OCI-LY1 (cell line): Measurements from ENCODE around the gene CD207.

Source experiments
- H2AFZ ChIP-seq: fragments of 200-600 bp; sonication (generic), shearing (Covaris generic); 2 replicates; pipeline ENCODE4 v1.6.0; 2014; ENCODE audit warnings: antibody characterized with exemption, mild to moderate bottlenecking, low read length
- H3F3A ChIP-seq: fragments of 200-600 bp; sonication (generic), shearing (Covaris generic); 2 replicates; pipeline ENCODE4 v1.6.0; 2014; ENCODE audit warnings: mild to moderate bottlenecking, antibody characterized with exemption, low read length, moderate library complexity; ENCODE audit not compliant: insufficient read depth
- H3K27ac ChIP-seq: fragments of 200-600 bp; sonication (generic); 2 replicates; pipeline ENCODE4 v1.5.1; 2014; ENCODE audit warnings: low read length, mixed run types, mild to moderate bottlenecking, low read depth; ENCODE audit not compliant: poor library complexity, severe bottlenecking
- H3K27me3 ChIP-seq: fragments of 200-600 bp; sonication (generic); 2 replicates; pipeline ENCODE4 v1.6.0; 2014; ENCODE audit warnings: antibody characterized with exemption, mild to moderate bottlenecking, low read length, moderate library complexity; ENCODE audit not compliant: insufficient read depth
- H3K36me3 ChIP-seq: fragments of 200-600 bp; sonication (generic); 2 replicates; pipeline ENCODE4 v1.6.1; 2014; ENCODE audit warnings: mild to moderate bottlenecking, antibody characterized with exemption, low read length, moderate library complexity, mixed read lengths; ENCODE audit not compliant: insufficient read depth
- H3K4me1 ChIP-seq: fragments of 200-600 bp; sonication (generic); 2 replicates; pipeline ENCODE4 v1.5.1; 2014; ENCODE audit warnings: mild to moderate bottlenecking, low read length, moderate library complexity; ENCODE audit not compliant: insufficient read depth, severe bottlenecking
- H3K4me2 ChIP-seq: fragments of 200-600 bp; sonication (generic), shearing (Covaris generic); 2 replicates; pipeline ENCODE4 v1.6.1; 2014; ENCODE audit warnings: low read length
- H3K4me3 ChIP-seq: fragments of 200-600 bp; sonication (generic); 2 replicates; pipeline ENCODE4 v1.5.1; 2014; ENCODE audit warnings: low read length, low read depth, mild to moderate bottlenecking, mixed read lengths; ENCODE audit not compliant: poor library complexity, severe bottlenecking
- H3K79me2 ChIP-seq: fragments of 200-600 bp; shearing (Covaris generic); 2 replicates; pipeline ENCODE4 v1.6.1; 2016; ENCODE audit warnings: mixed run types, low read length, mixed read lengths; ENCODE audit not compliant: insufficient read depth
- H3K9ac ChIP-seq: fragments of 200-600 bp; sonication (generic), shearing (Covaris generic); 2 replicates; pipeline ENCODE4 v1.6.1; 2014; ENCODE audit warnings: mild to moderate bottlenecking, low read length, mixed read lengths
- H3K9me2 ChIP-seq: fragments of 200-600 bp; sonication (generic), shearing (Covaris generic); 2 replicates; pipeline ENCODE4 v1.6.1; 2014; ENCODE audit warnings: low read depth, mild to moderate bottlenecking, low read length, mixed read lengths
- H3K9me3 ChIP-seq: fragments of 200-600 bp; shearing (Covaris generic); 2 replicates; pipeline ENCODE4 v1.6.1; 2014; ENCODE audit warnings: low read length, mixed read lengths
- H4K20me1 ChIP-seq: fragments of 200-600 bp; sonication (generic), shearing (Covaris generic); 2 replicates; pipeline ENCODE4 v1.6.0; 2016; ENCODE audit warnings: mild to moderate bottlenecking, low read length; ENCODE audit not compliant: insufficient read depth
- EZH2 ChIP-seq: fragments of 200-600 bp; sonication (generic), shearing (Covaris generic); IDR thresholded peaks from 2 replicates; pipeline ENCODE4 v1.8.0; 2017; ENCODE audit warnings: borderline replicate concordance, mixed run types, mild to moderate bottlenecking, antibody characterized with exemption, low read length, moderate library complexity, mixed read lengths
- TF ChIP-seq, protein P1 (sequence below): fragments of 200-600 bp; sonication (generic), shearing (Covaris generic); IDR thresholded peaks from 2 replicates; pipeline ENCODE4 v1.5.1; 2017; ENCODE audit warnings: mild to moderate bottlenecking, antibody characterized with exemption, low read length, moderate library complexity, mixed read lengths

Gene CD207

DNA sequence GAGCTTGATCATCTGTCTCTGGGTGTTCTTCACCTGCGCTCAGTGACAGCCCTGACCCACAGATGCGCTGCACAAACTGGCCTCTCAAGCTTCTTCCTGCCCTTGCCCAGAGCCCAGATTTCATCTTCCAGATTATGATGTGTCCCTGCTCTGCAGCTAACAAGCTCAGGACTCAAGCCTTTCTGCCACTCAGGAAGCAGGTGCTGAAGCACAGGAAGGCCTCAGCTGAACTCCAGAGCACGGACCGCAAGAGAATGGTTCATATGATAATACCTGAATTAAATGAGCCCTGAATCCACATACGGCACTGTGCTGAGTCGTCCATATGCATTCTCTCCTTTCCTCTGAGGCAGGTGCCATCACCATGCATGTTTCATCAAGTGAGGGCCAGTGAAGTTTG lies 3.8 kb downstream of the CD207 start:
- TF ChIP-seq EZH2 = no peak
- TF ChIP-seq, protein P1, sequence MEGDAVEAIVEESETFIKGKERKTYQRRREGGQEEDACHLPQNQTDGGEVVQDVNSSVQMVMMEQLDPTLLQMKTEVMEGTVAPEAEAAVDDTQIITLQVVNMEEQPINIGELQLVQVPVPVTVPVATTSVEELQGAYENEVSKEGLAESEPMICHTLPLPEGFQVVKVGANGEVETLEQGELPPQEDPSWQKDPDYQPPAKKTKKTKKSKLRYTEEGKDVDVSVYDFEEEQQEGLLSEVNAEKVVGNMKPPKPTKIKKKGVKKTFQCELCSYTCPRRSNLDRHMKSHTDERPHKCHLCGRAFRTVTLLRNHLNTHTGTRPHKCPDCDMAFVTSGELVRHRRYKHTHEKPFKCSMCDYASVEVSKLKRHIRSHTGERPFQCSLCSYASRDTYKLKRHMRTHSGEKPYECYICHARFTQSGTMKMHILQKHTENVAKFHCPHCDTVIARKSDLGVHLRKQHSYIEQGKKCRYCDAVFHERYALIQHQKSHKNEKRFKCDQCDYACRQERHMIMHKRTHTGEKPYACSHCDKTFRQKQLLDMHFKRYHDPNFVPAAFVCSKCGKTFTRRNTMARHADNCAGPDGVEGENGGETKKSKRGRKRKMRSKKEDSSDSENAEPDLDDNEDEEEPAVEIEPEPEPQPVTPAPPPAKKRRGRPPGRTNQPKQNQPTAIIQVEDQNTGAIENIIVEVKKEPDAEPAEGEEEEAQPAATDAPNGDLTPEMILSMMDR = no peak
- Histone ChIP-seq H3F3A (no peaks in the 10 kb centered on the region), H3K36me3 (no peaks in the 10 kb centered on the region), H4K20me1 (no peaks in the 10 kb centered on the region), H3K27me3 (0 out of 2 replicates have a peak, but pooled peaks cover 3% of the 10 kb centered on the region), H3K4me3 (no peak overlapping the region), H3K9me2 (no peaks in the 10 kb centered on the region), H3K4me2 (no peak overlapping the region), H3K79me2 (no peaks in the 10 kb centered on the region), H3K9me3 (no peaks in the 10 kb centered on the region), H3K4me1 (no peaks in the 10 kb centered on the region), H3K27ac (no peak overlapping the region), H2AFZ (no peak overlapping the region), H3K9ac (no peak overlapping the region)

- no peak overlapping the region for H3K4me3 ChIP-seq
- H3K79me2 ChIP-seq = no peaks in the 10 kb centered on the region
- H3K27ac ChIP-seq = no peak overlapping the region
- no peaks in the 10 kb centered on the region for H3K9me2 ChIP-seq
- no peaks in the 10 kb centered on the region for H3F3A ChIP-seq
- H3K36me3 ChIP-seq = no peaks in the 10 kb centered on the region
- no peak for TF ChIP-seq EZH2
- TF ChIP-seq, protein P1 = no peak
- H3K4me2 ChIP-seq = no peak overlapping the region
- no peak overlapping the region for H2AFZ ChIP-seq
- H4K20me1 ChIP-seq = no peaks in the 10 kb centered on the region
- H3K4me1 ChIP-seq = no peaks in the 10 kb centered on the region
- no peak overlapping the region for H3K9ac ChIP-seq
- 0 out of 2 replicates have a peak, but pooled peaks cover 3% of the 10 kb centered on the region for H3K27me3 ChIP-seq
- no peaks in the 10 kb centered on the region for H3K9me3 ChIP-seq
Observed at GRCh38 chr2:70830366-70830765, 5.2 kb downstream of the CD207 start.

- Histone ChIP-seq H4K20me1 (no peaks in the 10 kb centered on the region), H3K4me2 (no peak overlapping the region), H3K9ac (no peak overlapping the region), H3K27me3 (0 out of 2 replicates have a peak, but pooled peaks cover 3% of the 10 kb centered on the region), H3K9me3 (no peaks in the 10 kb centered on the region), H3K4me3 (no peak overlapping the region), H3K27ac (no peak overlapping the region), H3F3A (no peaks in the 10 kb centered on the region), H3K4me1 (no peaks in the 10 kb centered on the region), H3K79me2 (no peaks in the 10 kb centered on the region), H2AFZ (no peak overlapping the region), H3K9me2 (no peaks in the 10 kb centered on the region), H3K36me3 (no peaks in the 10 kb centered on the region)
- TF ChIP-seq, protein P1 = no peak
- no peak for TF ChIP-seq EZH2
Observed at GRCh38 chr2:70829916-70830315, 5.7 kb downstream of the CD207 start.
